Activated CD4-positive, alpha-beta T cell treated with anti-CD3 and anti-CD28 coated beads, Interleukin-2, amount 50 U/mL, for 4 hours (primary cell): ENCODE data around the gene PRR5.
A peak's percentile ranks its signal among the peaks of the same experiment; 100 is the strongest.
"Not testable (repeated sequence)": the region's sequence is repeated elsewhere in the genome, so short reads cannot be mapped to it uniquely, and the experiment has no call there.

Experiments used
- DNase-seq, 2 experiments: peaks; one replicate each; pipeline ENCODE4 v3.0.0-alpha.2; 2020

PRR5 gene, protein sequence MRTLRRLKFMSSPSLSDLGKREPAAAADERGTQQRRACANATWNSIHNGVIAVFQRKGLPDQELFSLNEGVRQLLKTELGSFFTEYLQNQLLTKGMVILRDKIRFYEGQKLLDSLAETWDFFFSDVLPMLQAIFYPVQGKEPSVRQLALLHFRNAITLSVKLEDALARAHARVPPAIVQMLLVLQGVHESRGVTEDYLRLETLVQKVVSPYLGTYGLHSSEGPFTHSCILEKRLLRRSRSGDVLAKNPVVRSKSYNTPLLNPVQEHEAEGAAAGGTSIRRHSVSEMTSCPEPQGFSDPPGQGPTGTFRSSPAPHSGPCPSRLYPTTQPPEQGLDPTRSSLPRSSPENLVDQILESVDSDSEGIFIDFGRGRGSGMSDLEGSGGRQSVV

DNA sequence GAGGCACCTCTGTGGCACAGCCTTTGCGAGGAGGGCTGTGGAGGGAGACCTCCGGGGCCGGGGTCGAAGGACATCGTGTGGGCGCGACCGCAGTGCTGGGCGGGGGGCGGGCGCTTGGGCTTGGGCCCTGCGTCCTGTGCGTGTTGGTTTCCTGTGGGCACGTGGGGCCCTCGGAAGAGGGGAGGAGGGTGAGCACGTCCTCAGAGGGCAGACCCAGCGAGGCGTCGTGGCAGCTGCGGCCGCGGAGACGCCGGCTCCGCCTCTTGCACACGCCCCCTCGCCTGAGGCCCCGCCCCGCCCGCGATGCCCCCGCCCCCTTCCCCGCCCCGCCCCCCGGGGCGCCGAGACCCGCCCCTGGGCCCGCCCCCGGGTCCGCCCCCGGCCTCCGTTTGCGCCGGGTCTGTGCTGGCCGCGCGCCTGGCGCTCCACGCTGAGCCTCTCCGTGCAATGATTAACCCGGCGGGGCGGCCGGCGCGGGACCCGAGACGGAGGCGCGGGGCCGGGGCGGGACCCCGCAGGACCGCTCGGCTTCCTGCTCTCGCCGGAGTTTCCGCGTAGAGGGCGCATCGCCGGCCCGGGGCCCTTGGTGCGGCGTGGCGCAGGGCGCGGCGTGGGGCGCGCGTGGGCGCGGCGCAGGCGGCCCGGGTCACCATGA is at the start of gene PRR5:
PRR5 (plus strand) TSS at position 381 of the 655 bp plus-strand sequence; CDS start at position 652, 271 bp downstream.
- DNase-seq, result peak; percentile 66 to 74

GRCh38 chr22:44652866-44653265 is 49.1 kb upstream of the PRR5 start:
- not testable (repeated sequence) for DNase-seq

- DNase-seq, result no peak
Observed at GRCh38 chr22:44658311-44658953, 43.6 kb upstream of the PRR5 start.

DNA sequence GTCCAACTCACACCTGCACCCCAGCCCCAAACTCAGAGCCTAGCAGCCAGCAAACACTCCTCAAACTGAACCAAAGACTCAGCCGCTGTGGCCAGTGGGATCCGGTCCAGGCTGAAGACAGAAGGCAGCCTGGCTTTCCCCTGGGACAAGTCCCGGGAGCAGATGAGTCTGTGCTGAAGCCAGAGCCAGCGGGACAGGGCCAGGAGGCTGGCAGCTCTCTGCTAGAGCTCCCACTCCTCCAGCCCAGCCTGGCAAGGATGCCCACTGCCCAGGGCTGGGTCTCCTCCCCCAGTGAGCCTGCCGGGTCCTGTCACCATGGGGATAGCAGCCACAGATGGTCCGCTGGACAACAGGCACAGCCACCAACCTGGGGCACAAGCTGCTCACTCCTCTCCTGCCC is 42.9 kb upstream of the PRR5 start:
- no peak for DNase-seq

GRCh38 chr22:44660051-44660830 is 41.8 kb upstream of the PRR5 start:
- DNase-seq, result no peak

GRCh38 chr22:44661070-44661469 is 40.9 kb upstream of the PRR5 start:
- DNase-seq, result no peak

GRCh38 chr22:44661659-44662569 is 40.1 kb upstream of the PRR5 start:
- DNase-seq, result no peak

DNA sequence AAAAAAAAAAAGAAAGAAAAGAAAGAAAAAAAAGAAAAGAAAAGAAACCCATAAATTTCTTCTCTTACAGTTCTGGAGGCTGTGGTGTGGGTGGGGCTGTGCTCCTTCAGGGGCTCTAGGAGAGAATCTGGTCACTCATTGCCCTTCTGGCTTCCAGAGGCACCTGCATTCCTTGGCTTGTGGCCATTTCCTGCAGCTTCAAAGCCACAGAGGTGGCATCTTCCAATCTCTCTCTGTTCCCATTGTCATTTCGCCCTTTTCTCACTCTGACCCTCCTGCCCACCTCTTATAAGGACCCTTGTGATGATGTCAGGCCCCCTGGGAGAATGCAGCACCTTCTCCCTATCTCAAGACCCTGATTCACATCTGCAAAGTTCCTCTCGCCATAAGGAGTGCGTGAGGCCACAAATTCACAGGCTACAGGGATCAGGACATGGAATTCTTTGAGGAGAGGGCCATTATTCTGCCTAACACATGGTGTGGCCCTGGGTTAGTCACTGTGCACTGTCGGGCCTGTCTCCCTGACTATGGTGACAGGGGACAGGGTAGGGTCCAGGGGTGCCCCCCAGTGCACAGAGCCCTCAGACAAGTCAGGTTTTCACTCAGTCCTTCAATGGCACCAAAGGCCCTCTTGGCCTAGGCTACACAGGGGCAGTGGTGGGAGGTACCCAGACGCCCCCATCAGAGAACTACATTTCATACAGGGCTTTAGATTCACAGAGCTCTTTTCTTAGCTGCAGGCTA is 38.6 kb upstream of the PRR5 start:
- DNase-seq, result no peak

DNA sequence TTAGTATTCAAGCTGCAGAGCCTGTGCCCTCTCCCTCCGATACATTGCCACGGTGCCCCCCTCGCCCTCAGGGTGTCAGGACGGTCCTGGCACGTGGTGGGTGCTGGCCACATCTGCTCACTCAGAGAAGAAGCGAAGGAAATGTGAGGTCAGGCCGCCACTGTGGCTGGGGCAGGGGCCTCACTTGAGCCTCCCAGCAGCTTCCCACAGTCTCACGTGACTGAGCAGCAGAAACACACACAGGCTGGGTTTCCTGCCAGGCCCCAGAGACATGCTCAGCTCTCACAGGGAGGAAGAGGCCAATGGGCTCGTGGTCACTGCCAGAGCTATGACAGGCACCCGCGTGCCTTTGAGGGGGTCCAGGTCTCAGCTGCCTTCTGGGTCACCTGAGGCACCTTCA is 37.9 kb upstream of the PRR5 start:
- peak in 1 of 2 experiments; percentile 9 for DNase-seq

GRCh38 chr22:44665115-44665514 is 36.9 kb upstream of the PRR5 start:
- no peak for DNase-seq

DNA sequence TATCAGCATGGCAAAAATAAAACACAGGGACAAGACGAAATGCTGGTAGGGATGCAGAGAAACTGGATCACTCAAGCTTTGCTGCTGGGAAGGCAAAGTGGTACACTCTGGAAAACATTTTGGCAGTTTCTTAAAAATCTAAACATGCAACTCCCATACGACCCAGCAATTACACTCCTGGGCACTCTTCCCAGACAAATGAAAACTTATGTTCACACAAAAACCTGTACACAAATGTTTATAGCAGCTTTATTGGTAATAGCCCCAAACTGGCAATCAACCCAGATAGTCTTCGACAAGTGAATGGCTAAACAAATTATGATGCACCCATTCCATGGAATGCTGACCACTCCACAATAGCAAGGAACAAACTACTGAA is 35.8 kb upstream of the PRR5 start:
- no peak for DNase-seq

- no peak for DNase-seq
Observed at GRCh38 chr22:44667276-44667675, 34.7 kb upstream of the PRR5 start.

- DNase-seq, result peak; percentile 34 to 50
Observed at GRCh38 chr22:44667829-44668189, 34.2 kb upstream of the PRR5 start.

- DNase-seq, result peak in 1 of 2 experiments; percentile 17
Observed at GRCh38 chr22:44668190-44668885, 33.7 kb upstream of the PRR5 start.

DNA sequence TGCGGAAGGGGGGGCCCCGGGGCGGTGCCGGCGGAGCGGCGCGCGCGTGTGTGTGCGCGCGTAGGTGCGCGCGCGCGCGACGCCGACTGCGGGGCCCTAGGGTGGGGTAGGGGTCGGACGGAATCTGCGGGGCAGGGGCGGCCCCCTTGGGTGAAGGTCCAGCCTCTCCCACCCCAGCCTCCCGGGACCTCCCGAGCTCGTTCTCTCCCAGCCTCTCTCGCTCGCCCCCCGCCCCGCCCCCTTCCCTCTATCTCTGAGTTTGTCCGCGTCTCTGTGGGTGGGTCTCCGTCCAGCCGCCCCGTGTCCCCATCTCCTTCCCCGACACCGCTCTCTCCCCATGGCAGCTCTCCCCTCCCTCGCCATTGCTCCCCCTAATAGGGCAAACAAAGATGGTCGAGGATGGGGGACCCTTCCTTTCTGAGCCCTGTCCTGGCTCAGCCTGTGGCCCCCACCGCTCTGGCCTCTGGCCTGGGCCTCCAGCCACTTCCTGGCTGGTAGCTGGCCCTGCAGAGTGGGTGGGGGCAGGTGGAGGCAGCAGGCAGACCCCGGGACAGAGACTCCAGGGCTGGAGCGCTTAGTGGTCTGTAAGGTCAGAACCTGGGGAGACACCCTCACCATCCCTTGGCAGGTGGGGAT is 33.0 kb upstream of the PRR5 start:
- peak in 1 of 2 experiments; percentile 5 for DNase-seq

GRCh38 chr22:44669561-44669976 is 32.4 kb upstream of the PRR5 start:
- DNase-seq, result no peak

DNA sequence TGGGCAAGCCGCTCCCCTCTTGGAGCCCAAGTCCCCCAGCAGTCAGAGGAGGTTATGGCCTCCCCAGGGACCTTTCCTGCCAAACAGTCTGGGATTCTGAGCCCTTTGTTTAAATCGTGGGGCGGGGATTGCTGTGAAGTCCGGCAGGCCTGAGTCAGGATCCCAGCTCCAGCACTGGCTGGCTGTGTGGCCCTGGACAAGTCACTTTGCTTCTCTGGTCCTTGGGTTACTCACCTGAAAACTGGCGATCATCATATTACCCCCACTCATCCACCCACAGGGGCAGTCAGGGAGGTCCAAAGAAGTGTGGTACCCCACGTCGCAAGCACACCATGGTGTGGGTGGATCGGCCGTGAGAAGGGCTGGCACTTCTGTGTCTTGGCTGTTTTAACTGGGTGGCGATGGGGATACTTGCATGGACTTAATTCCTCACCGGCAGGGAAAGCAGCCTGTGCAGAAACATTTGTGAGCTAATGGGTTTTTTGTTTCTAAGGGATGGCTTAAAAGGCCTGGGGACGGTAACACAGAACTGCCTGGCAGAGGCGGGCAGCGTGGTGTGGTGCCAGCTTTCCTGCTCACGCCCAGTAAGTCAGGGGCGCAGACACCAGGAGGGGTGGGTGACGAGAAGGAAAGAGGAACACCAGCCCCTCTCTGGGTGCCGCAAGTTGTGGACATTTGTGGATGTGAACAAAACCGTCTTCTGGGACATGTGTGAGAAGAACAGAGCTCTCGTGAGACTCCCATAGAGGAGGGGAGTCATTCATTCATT is 31.6 kb upstream of the PRR5 start:
- no peak for DNase-seq

DNA sequence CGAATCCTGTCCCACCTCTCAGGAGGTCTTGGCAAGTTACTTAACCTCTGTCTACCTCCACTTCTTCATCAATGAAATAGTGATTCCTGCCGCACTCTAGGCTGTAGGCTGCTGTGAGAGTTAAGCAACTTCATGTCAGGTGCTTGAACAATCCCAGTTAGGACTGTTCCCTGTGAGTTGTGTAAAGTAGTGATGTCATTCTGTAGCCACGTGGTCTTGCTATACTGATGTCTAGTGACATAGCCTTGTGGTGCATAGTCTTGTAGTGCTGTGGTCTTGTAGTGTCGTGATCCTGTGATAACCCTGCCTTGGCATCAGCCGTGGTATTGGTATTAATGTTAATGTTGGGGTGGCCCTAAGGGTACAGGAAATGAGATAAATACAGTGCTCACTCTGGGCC is 30.3 kb upstream of the PRR5 start:
- no peak for DNase-seq

DNA sequence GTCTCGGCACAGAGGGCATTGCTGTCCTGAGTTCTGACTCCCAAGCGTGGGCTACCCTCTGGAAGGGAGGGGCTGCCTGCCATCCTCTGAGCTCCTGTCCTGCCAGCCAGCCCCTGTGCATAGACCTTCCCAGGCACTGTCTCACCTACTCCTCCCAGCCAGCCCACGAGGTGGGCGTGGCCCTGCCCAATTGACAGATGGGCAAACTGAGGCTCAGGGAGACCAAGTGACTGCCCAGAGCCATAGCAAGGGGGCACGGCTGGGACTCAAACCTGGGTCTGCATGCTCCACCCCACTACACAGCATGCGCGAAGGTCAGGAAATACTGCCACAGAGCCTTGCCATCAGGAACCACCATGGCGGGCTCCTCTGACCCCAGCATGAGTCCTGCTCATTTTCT is 29.4 kb upstream of the PRR5 start:
- DNase-seq, result no peak
